ENCODE measurements around the gene LCK. TPM values are rescaled to one million over a fixed set of nuclear protein-coding genes. Genes with fewer than 3 reads are reported as not detected.

The LCK gene
- total RNA-seq (2021; fragmentation: NEBNext Ultra II Directional; extraction: Animal tissue kit (Norgen Biotek cat#: 25700)) (71.6 and 75.3 TPM in 2 replicates), polyA plus RNA-seq (2011; rRNA removed) (99.2 and 122 TPM in 2 replicates), polyA minus RNA-seq (2011; rRNA and poly(A)+ RNA removed) (85.2 and 111 TPM in 2 replicates)
- 80.3 TPM for polyA plus RNA-seq (2011; cell fraction: cytosol; rRNA removed)
- 138 TPM for polyA plus RNA-seq (2011; cell fraction: nucleus; rRNA removed)
- polyA plus RNA-seq (2012, experiment 1 of 2), result 41.5 to 81.1 TPM (median 76.4 TPM) in 4 replicates
- 82.1 TPM for polyA plus RNA-seq (2012, experiment 2 of 2)
- 56.6 TPM for polyA plus RNA-seq (2013, experiment 1 of 2)
- polyA plus RNA-seq (2013, experiment 2 of 2), result 56.6 TPM
- polyA minus RNA-seq (2011; cell fraction: cytosol; rRNA and poly(A)+ RNA removed), result 36.1 TPM
- 49.8 TPM for polyA minus RNA-seq (2011; cell fraction: nucleus; rRNA and poly(A)+ RNA removed)
- long read RNA-seq, experiment 1, transcript LCK-214 (13 exons, 2,099 nt), result major isoform, 9 of 66 reads
- long read RNA-seq, experiment 1, partial matches to known transcripts, result 55 of 66 reads
- long read RNA-seq, experiment 1, other reads (novel, unspliced or antisense), result 2 of 66 reads
- long read RNA-seq, experiment 2, transcript LCK-214 (13 exons, 2,099 nt), result major isoform, 23 of 87 reads
- long read RNA-seq, experiment 2, partial matches to known transcripts, result 56 of 87 reads
- long read RNA-seq, experiment 2, other reads (novel, unspliced or antisense), result 8 of 87 reads

GRCh38 chr1:32250893-32251716 is at the start of gene LCK:
Gene LCK (plus strand): TSS chr1:32251265. CDS start chr1:32274330, 23,065 bp downstream.
- Histone ChIP-seq H3K14ac (ENCODE audit: insufficient read length) (no peak within 1 kb of the TSS), H2BK20ac (ENCODE audit: low read length) (peak within 1 kb of the TSS; percentile 99), H3K27ac (ENCODE audit: low read depth, low read length) (0 out of 2 replicates have a peak within 1 kb of the TSS, but pooled peaks have one; percentile 51), H3K4me1 (replicated peaks in 1 of 4; ENCODE audit: control insufficient read depth in 3 of 4, insufficient read depth in 4 of 4, low read length in 3 of 4) (peaks cover 6 to 13% (median 8%) of the 10 kb centered on the region in 4 experiments), H3K9ac (replicated peaks in 1 of 4; ENCODE audit: extremely low read depth in 1 of 4, low read depth in 3 of 4, low read length in 3 of 4) (no peak within 1 kb of the TSS), H2BK15ac (ENCODE audit: low read length) (peak within 1 kb of the TSS; percentile 99), H3K9me3 (ENCODE audit: insufficient read depth in 2 of 2, low read depth in 1 of 2, low read length in 1 of 2) (no peaks in the 10 kb centered on the region), H3K79me2 (ENCODE audit: control insufficient read depth in 1 of 2, insufficient read depth in 2 of 2, low read length in 2 of 2) (no peaks in the 10 kb centered on the region), H2BK120ac (replicated peaks; ENCODE audit: low read depth, low read length) (peak within 1 kb of the TSS; percentile 24), H3K27me3 (replicated peaks in 1 of 4; ENCODE audit: control insufficient read depth in 3 of 4, extremely low read depth in 1 of 4, insufficient read depth in 3 of 4, low read length in 3 of 4) (no peaks in the 10 kb centered on the region; a peak in 1 of 7 replicates), H2AFZ (ENCODE audit: low read length) (0 out of 2 replicates have a peak within 1 kb of the TSS, but pooled peaks have one; percentile 26), H4K5ac (ENCODE audit: insufficient read length, low read depth, low read length) (no peak within 1 kb of the TSS), H3K36me3 (ENCODE audit: control insufficient read depth in 2 of 4, insufficient read depth in 4 of 4, low read length in 3 of 4) (no peaks in the 10 kb centered on the region), H3K23me2 (ENCODE audit: low read depth, low read length) (peaks cover 4% of the 10 kb centered on the region; the same call in 1 of the 2 replicates), H4K8ac (ENCODE audit: extremely low read depth, insufficient read depth, low read length) (peak within 1 kb of the TSS; percentile 63; the same call in 1 of the 2 replicates), H3K18ac (ENCODE audit: extremely low read depth, low read length) (peak within 1 kb of the TSS; percentile 87), H2BK5ac (ENCODE audit: low read depth, low read length) (peak within 1 kb of the TSS; percentile 88), H2AK5ac (ENCODE audit: low read depth, low read length) (peak within 1 kb of the TSS; percentile 77; the same call in 1 of the 2 replicates), H4K91ac (replicated peaks; ENCODE audit: insufficient read length, low read length) (peak within 1 kb of the TSS; percentile 83), H3K23ac (ENCODE audit: insufficient read length) (no peak within 1 kb of the TSS), H3K4me3 (ENCODE audit: extremely low read depth in 1 of 4, insufficient read depth in 2 of 4, low read depth in 3 of 4, low read length in 4 of 4) (no peak within 1 kb of the TSS), H3K4me2 (ENCODE audit: insufficient read depth in 1 of 2, low read depth in 2 of 2, low read length in 2 of 2) (no peak within 1 kb of the TSS), H4K20me1 (replicated peaks in 1 of 2; ENCODE audit: control insufficient read depth in 1 of 2, insufficient read depth in 2 of 2, low read length in 2 of 2) (no peaks in the 10 kb centered on the region), H3K4ac (replicated peaks; ENCODE audit: insufficient read length, low read depth, low read length) (peak within 1 kb of the TSS; percentile 36), H3K79me1 (ENCODE audit: low read depth, low read length) (no peaks in the 10 kb centered on the region), H3K56ac (replicated peaks; ENCODE audit: insufficient read length, low read depth, low read length) (no peak within 1 kb of the TSS), H2BK12ac (ENCODE audit: low read depth, low read length) (peak within 1 kb of the TSS; percentile 86; the same call in 1 of the 2 replicates)
- ChIA-PET CTCF (ENCODE audit: partially characterized antibody) (interaction anchor here (1.2 to 6.1 kb wide), 8 partner anchors 8 to 66 kb away, joined by 3 to 66 read pairs (median 35); partner anchors contain the start of gene HDAC1), POLR2A (ENCODE audit: partially characterized antibody) (interaction anchor here (1.0 to 6.6 kb wide), 9 partner anchors 8 to 85 kb away, joined by 3 to 59 read pairs (median 4); partner anchors contain the start of genes HDAC1 and MARCKSL1)
- WGBS, 2 experiments (ENCODE audit: extremely low coverage in 1 of 2, insufficient coverage in 1 of 2, insufficient read length in 1 of 2, insufficient replicate concordance in 2 of 2, low coverage in 1 of 2, low lambda C conversion rate in 2 of 2, missing lambda C conversion rate in 1 of 2), result 88% methylated on average over 24 of the region's 25 CpGs; no CpG with 5 or more reads in 1 of the 2 experiments
- TF ChIP-seq ATF2 (IDR thresholded peaks at IDR 0.05; ENCODE audit: low read length) (no peak), POLR2A (IDR thresholded peaks at IDR 0.05; ENCODE audit: control extremely low read depth in 1 of 2, low read depth in 2 of 2, low read length in 2 of 2) (peak in 1 of 2 experiments; percentile 25; a peak in 1 of 3 replicates), E2F6 (IDR thresholded peaks at IDR 0.05) (0 out of 2 replicates have a peak, but pooled peaks have one; percentile 37), TAF7 (optimal IDR thresholded peaks at IDR 0.05; ENCODE audit: borderline replicate concordance, low read depth, low read length) (peak; percentile 72)
- DNase-seq (ENCODE audit: low read depth in 1 of 2, low spot score in 2 of 2) (peak in 1 of 2 experiments; percentile 55), FAIRE-seq (no peak)
